Measurements from ENCODE around the gene LIN7C. TPM values are rescaled to one million over a fixed set of nuclear protein-coding genes. Genes with fewer than 3 reads are reported as not detected.

LIN7C gene
- total RNA-seq, 1 donor from 2014 or later = 34.1 TPM

DNA sequence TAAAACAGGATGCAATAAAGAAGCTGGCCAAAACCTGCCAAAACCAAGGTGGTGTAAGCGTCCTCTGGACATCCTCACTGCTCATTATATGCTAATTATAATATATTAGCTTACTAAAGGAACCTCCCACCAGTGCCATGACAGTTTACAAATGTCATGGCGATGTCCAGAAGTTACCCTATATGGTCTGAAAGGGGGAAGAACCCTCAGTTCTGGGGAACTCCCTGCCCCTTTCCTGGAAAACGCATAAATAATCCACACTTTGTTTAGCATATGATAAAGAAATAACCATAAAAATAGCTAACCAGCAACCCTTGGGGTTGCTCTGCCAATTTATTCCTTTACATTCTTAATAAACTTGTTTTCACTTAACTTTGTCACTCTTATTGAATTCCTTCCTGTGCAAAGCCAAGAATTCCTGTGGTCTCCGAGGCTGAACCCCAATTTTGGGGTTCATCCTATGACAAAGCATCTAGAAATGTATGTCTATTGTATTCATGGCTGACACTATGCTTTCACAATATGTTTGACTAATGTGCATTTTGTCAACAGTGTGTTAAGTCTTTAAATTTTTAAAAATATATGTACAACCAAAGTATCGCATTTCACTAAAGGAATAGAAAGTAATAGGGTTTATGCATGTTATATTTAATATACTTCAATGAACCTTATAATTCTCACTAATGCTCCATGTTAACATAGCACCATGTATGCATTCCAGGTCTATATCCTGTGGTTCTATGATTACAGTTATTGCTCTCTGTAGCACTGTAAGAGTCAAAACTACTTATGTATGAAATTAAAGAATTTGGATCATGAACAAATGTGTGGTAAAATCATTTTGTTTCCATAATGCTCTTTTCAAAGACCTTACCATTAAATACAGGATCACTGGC is 59.0 kb downstream of the LIN7C start:
- DNase-seq (ENCODE audit: low spot score) = no peak

DNA sequence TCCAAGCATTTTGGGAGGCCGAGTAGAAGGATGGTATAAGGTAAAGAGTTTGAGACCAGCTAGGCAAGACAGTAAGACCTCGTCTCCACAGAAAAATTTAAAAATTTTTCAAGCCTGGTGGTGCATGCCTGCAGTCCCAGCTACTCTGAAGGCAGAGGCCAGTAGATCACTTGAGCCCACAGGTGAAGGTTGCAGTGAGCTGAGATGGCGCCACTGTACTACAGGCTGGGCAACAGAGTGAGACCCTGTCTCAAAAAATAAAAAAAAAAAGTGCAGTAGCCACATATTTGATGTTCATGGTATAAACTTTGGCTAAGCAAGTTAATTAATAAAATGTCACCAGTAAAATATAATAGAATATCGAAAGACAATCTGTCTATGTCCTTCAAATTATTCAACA is 60.9 kb downstream of the LIN7C start:
- DNase-seq (ENCODE audit: low spot score) = no peak

DNA sequence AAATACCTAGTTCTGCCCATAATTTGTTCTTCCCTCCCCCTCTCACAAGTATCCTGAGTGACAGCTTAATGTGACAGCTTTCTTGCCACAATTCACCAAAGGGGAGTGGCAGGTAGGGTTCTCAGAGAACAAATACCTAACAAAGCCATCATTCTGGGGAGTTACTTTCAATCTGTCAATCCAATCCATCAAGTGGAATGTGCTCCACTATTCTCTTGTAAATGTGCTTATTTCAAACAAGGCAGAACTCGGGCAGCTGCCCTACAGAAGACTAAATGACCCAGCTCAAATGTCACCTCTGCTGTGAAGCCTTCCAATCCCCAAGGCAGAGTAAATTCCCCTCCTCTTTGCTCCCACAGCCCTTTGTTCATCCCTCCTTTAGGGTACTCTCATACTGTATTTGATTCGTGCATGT is 61.8 kb downstream of the LIN7C start:
- no peak for DNase-seq (ENCODE audit: low spot score)

Other genes starting within 250 kb of the LIN7C start
- gene CCDC34, start 143.6 kb downstream of the LIN7C start, total RNA-seq = 7.6 TPM
- 47.6 TPM for gene LGR4, start 34.0 kb downstream of the LIN7C start, total RNA-seq
- gene BDNF, start 193.7 kb upstream of the LIN7C start, total RNA-seq = 6.8 TPM